ENCODE results near the gene CHD1.

CHD1 gene

DNA sequence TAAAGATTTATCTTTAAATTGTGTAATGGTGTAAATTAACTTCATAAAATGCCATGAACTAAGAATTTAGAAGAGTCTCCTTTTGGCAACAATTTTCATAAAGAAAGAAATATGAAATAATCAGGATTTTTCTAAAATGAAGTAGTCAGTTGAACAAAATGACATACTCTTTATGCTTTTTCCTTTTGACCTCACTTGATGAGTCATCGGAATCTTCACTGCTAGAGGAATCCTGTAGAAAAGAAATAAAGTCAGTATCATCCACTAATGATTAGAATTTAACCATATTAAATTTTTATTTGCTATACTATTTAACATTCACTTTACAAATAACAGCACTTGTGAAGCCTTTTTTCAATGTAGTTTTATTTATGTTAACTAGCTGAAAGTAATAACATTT, 26.1 kb downstream of the CHD1 start:
- H3K4me3 ChIP-seq (ENCODE audit: low read length), result no peak overlapping the region
- no peaks in the 10 kb centered on the region for H3K9me3 ChIP-seq (ENCODE audit: control insufficient read depth, insufficient read depth, low read length)
- DNase-seq (ENCODE audit: low read depth, low spot score), result no peak
- WGBS (ENCODE audit: insufficient coverage, insufficient read length), result no CpG with 5 or more reads among the region's 1 CpG
- no peaks in the 10 kb centered on the region for H3K27me3 ChIP-seq (ENCODE audit: control insufficient read depth, insufficient read depth, low read length)
- H3K27ac ChIP-seq (ENCODE audit: low read length), result no peak overlapping the region
- no peaks in the 10 kb centered on the region for H3K4me1 ChIP-seq (ENCODE audit: control insufficient read depth, insufficient read depth, low read length)
- H3K36me3 ChIP-seq (ENCODE audit: control insufficient read depth, insufficient read depth, low read length), result peaks cover 2% of the 10 kb centered on the region; the same call in 1 of the 2 replicates

DNA sequence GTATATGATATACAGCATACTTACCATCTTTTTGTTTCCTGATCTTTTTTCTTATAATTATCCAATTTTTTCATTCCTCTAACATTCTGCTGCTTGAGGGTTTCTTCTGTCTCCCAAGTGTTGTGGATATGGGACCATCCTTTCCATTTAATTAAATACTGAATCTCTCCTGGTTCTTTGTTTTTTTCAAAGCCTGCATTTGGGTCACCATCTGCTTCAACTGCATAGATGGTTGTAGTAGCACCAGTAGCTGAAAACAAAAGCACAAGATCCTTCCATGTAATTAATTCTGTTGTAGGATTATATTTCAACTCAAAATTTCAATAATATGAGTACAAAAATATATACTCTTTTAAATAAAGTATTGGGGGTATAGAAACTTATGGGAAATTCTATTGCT, 29.4 kb downstream of the CHD1 start:
- no peak overlapping the region for H3K4me3 ChIP-seq (ENCODE audit: low read length)
- DNase-seq (ENCODE audit: low read depth, low spot score), result no peak
- no peaks in the 10 kb centered on the region for H3K4me1 ChIP-seq (ENCODE audit: control insufficient read depth, insufficient read depth, low read length)
- H3K27me3 ChIP-seq (ENCODE audit: control insufficient read depth, insufficient read depth, low read length), result no peaks in the 10 kb centered on the region
- no peak overlapping the region for H3K27ac ChIP-seq (ENCODE audit: low read length)
- peaks cover 6% of the 10 kb centered on the region; the same call in 1 of the 2 replicates for H3K36me3 ChIP-seq (ENCODE audit: control insufficient read depth, insufficient read depth, low read length)
- no peaks in the 10 kb centered on the region for H3K9me3 ChIP-seq (ENCODE audit: control insufficient read depth, insufficient read depth, low read length)

GRCh38 chr5:98898743-98899142, 30.1 kb downstream of the CHD1 start:
- H3K27ac ChIP-seq (ENCODE audit: low read length), result no peak overlapping the region
- no peak overlapping the region for H3K4me3 ChIP-seq (ENCODE audit: low read length)
- peaks cover 6% of the 10 kb centered on the region; the same call in 1 of the 2 replicates for H3K36me3 ChIP-seq (ENCODE audit: control insufficient read depth, insufficient read depth, low read length)
- H3K4me1 ChIP-seq (ENCODE audit: control insufficient read depth, insufficient read depth, low read length), result no peaks in the 10 kb centered on the region
- H3K27me3 ChIP-seq (ENCODE audit: control insufficient read depth, insufficient read depth, low read length), result no peaks in the 10 kb centered on the region
- no peaks in the 10 kb centered on the region for H3K9me3 ChIP-seq (ENCODE audit: control insufficient read depth, insufficient read depth, low read length)
- no peak for DNase-seq (ENCODE audit: low read depth, low spot score)

GRCh38 chr5:98891591-98891990, 37.2 kb downstream of the CHD1 start:
- Histone ChIP-seq H3K36me3 (ENCODE audit: control insufficient read depth, insufficient read depth, low read length) (peaks cover 7% of the 10 kb centered on the region; the same call in 1 of the 2 replicates), H3K27me3 (ENCODE audit: control insufficient read depth, insufficient read depth, low read length) (no peaks in the 10 kb centered on the region), H3K9me3 (ENCODE audit: control insufficient read depth, insufficient read depth, low read length) (no peaks in the 10 kb centered on the region), H3K4me3 (ENCODE audit: low read length) (no peak overlapping the region), H3K27ac (ENCODE audit: low read length) (no peak overlapping the region), H3K4me1 (ENCODE audit: control insufficient read depth, insufficient read depth, low read length) (no peaks in the 10 kb centered on the region)
- no CpG with 5 or more reads among the region's 1 CpG for WGBS (ENCODE audit: insufficient coverage, insufficient read length)
- DNase-seq (ENCODE audit: low read depth, low spot score), result no peak

- Histone ChIP-seq H3K36me3 (ENCODE audit: control insufficient read depth, insufficient read depth, low read length) (peaks cover 13% of the 10 kb centered on the region; the same call in 1 of the 2 replicates), H3K27ac (ENCODE audit: low read length) (no peak overlapping the region), H3K27me3 (ENCODE audit: control insufficient read depth, insufficient read depth, low read length) (no peaks in the 10 kb centered on the region), H3K4me1 (ENCODE audit: control insufficient read depth, insufficient read depth, low read length) (no peaks in the 10 kb centered on the region), H3K9me3 (ENCODE audit: control insufficient read depth, insufficient read depth, low read length) (no peaks in the 10 kb centered on the region), H3K4me3 (ENCODE audit: low read length) (no peak overlapping the region)
- no peak for DNase-seq (ENCODE audit: low read depth, low spot score)
These were observed 48.2 kb downstream of the CHD1 start for GRCh38 chr5:98880598-98880997.

DNA sequence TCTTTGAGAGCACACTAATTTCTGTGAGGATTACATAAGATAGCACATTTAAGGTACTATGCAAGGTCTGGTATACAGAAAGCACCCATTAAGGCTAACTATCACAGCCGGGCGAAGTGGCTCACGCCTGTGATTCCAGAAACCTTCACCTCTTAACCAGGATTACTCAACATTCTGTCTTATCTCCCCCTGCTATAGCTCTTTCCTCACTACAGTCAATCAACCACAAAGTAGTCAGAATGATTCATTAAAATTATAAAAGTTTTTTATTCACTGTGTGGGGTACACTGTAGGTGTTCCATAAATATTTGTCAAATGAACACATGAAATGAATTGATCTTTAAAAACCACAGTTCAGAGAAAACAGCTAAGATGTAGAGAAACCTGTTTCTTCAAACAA, 48.7 kb downstream of the CHD1 start:
- H3K36me3 ChIP-seq (ENCODE audit: control insufficient read depth, insufficient read depth, low read length), result peaks cover 13% of the 10 kb centered on the region; the same call in 1 of the 2 replicates
- no peaks in the 10 kb centered on the region for H3K4me1 ChIP-seq (ENCODE audit: control insufficient read depth, insufficient read depth, low read length)
- no peaks in the 10 kb centered on the region for H3K27me3 ChIP-seq (ENCODE audit: control insufficient read depth, insufficient read depth, low read length)
- no peaks in the 10 kb centered on the region for H3K9me3 ChIP-seq (ENCODE audit: control insufficient read depth, insufficient read depth, low read length)
- DNase-seq (ENCODE audit: low read depth, low spot score), result no peak
- no peak overlapping the region for H3K27ac ChIP-seq (ENCODE audit: low read length)
- no CpG with 5 or more reads among the region's 3 CpGs for WGBS (ENCODE audit: insufficient coverage, insufficient read length)
- no peak overlapping the region for H3K4me3 ChIP-seq (ENCODE audit: low read length)

- WGBS (ENCODE audit: insufficient coverage, insufficient read length), result no CpG with 5 or more reads among the region's 2 CpGs
- Histone ChIP-seq H3K4me1 (ENCODE audit: control insufficient read depth, insufficient read depth, low read length) (no peaks in the 10 kb centered on the region), H3K27ac (ENCODE audit: low read length) (no peak overlapping the region), H3K27me3 (ENCODE audit: control insufficient read depth, insufficient read depth, low read length) (no peaks in the 10 kb centered on the region), H3K36me3 (ENCODE audit: control insufficient read depth, insufficient read depth, low read length) (peaks cover 13% of the 10 kb centered on the region; the same call in 1 of the 2 replicates), H3K9me3 (ENCODE audit: control insufficient read depth, insufficient read depth, low read length) (no peaks in the 10 kb centered on the region), H3K4me3 (ENCODE audit: low read length) (no peak overlapping the region)
- DNase-seq (ENCODE audit: low read depth, low spot score), result no peak
These were observed 51.2 kb downstream of the CHD1 start for GRCh38 chr5:98877600-98877999.

- H3K36me3 ChIP-seq (ENCODE audit: control insufficient read depth, insufficient read depth, low read length), result peaks cover 4% of the 10 kb centered on the region; the same call in 1 of the 2 replicates
- H3K4me3 ChIP-seq (ENCODE audit: low read length), result no peak overlapping the region
- H3K27ac ChIP-seq (ENCODE audit: low read length), result no peak overlapping the region
- no peaks in the 10 kb centered on the region for H3K27me3 ChIP-seq (ENCODE audit: control insufficient read depth, insufficient read depth, low read length)
- DNase-seq (ENCODE audit: low read depth, low spot score), result no peak
- WGBS (ENCODE audit: insufficient coverage, insufficient read length), result no CpG with 5 or more reads among the region's 4 CpGs
- no peaks in the 10 kb centered on the region for H3K4me1 ChIP-seq (ENCODE audit: control insufficient read depth, insufficient read depth, low read length)
- no peaks in the 10 kb centered on the region for H3K9me3 ChIP-seq (ENCODE audit: control insufficient read depth, insufficient read depth, low read length)
These were observed 56.1 kb downstream of the CHD1 start for GRCh38 chr5:98872674-98873073.

DNA sequence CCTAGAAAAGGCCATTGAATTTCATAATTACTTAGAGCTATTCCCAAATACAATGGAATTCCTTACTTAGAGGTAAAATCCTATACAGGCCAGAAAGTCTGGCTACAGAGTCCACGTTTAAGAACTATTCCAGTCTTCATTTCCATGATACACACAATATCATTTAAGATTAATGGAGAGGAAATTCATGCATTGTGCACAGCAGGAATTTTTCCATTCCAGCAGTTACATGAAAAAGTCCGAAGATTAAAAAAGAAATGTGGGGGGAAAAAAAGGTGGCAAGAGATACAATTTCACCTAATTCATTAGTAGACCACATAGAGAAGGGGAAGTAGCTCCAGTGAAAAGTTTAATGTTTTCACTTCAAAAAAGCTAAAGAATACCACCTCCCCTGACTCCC, 63.1 kb downstream of the CHD1 start:
- H3K4me1 ChIP-seq (ENCODE audit: control insufficient read depth, insufficient read depth, low read length), result no peaks in the 10 kb centered on the region
- no peak overlapping the region for H3K4me3 ChIP-seq (ENCODE audit: low read length)
- no peaks in the 10 kb centered on the region for H3K9me3 ChIP-seq (ENCODE audit: control insufficient read depth, insufficient read depth, low read length)
- WGBS (ENCODE audit: insufficient coverage, insufficient read length), result no CpG with 5 or more reads among the region's 2 CpGs
- peaks cover 2% of the 10 kb centered on the region; the same call in 1 of the 2 replicates for H3K36me3 ChIP-seq (ENCODE audit: control insufficient read depth, insufficient read depth, low read length)
- no peak overlapping the region for H3K27ac ChIP-seq (ENCODE audit: low read length)
- no peaks in the 10 kb centered on the region for H3K27me3 ChIP-seq (ENCODE audit: control insufficient read depth, insufficient read depth, low read length)
- no peak for DNase-seq (ENCODE audit: low read depth, low spot score)

DNA sequence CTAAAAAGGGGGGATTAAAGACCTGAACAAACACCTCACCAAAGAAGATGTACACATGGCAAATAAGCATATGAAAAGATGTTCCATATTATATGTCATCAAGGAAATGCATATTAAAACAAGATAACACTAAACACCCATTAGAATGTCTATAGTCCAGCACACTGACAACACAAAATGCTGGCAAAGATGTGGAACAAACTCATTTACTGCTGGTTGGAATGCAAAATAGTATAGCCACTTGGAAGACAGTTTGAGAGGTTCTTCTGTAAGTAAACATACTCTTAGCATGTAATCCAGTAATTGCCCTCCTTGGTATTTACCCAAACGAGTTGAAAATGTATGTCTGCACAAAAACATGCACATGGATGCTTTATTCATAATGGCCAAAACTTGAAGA, 81.8 kb downstream of the CHD1 start:
- Histone ChIP-seq H3K9me3 (ENCODE audit: control insufficient read depth, insufficient read depth, low read length) (peaks cover 3% of the 10 kb centered on the region), H3K27me3 (ENCODE audit: control insufficient read depth, insufficient read depth, low read length) (no peaks in the 10 kb centered on the region), H3K4me1 (ENCODE audit: control insufficient read depth, insufficient read depth, low read length) (no peaks in the 10 kb centered on the region), H3K4me3 (ENCODE audit: low read length) (no peak overlapping the region), H3K27ac (ENCODE audit: low read length) (no peak overlapping the region), H3K36me3 (ENCODE audit: control insufficient read depth, insufficient read depth, low read length) (no peaks in the 10 kb centered on the region)
- no CpG with 5 or more reads among the region's 1 CpG for WGBS (ENCODE audit: insufficient coverage, insufficient read length)
- no peak for DNase-seq (ENCODE audit: low read depth, low spot score)

- Histone ChIP-seq H3K9me3 (ENCODE audit: control insufficient read depth, insufficient read depth, low read length) (peaks cover 3% of the 10 kb centered on the region), H3K4me3 (ENCODE audit: low read length) (no peak overlapping the region), H3K36me3 (ENCODE audit: control insufficient read depth, insufficient read depth, low read length) (no peaks in the 10 kb centered on the region), H3K27me3 (ENCODE audit: control insufficient read depth, insufficient read depth, low read length) (no peaks in the 10 kb centered on the region), H3K27ac (ENCODE audit: low read length) (no peak overlapping the region), H3K4me1 (ENCODE audit: control insufficient read depth, insufficient read depth, low read length) (no peaks in the 10 kb centered on the region)
- no CpG with 5 or more reads among the region's 3 CpGs for WGBS (ENCODE audit: insufficient coverage, insufficient read length)
- no peak for DNase-seq (ENCODE audit: low read depth, low spot score)
These were observed 82.3 kb downstream of the CHD1 start for GRCh38 chr5:98846520-98846919.
